C1 segment of cervical spinal cord (tissue), 14 donors: ENCODE results near the gene ACTL8.

Source experiments
- DNase-seq, 14 donors: peaks; one replicate each; lab custom pipeline; 2025; lab: John Stamatoyannopoulos, UW

ACTL8 gene

GRCh38 chr1:17770983-17771382 lies 15.8 kb downstream of the ACTL8 start:
- no peak for DNase-seq

- no peak for DNase-seq
Measured at GRCh38 chr1:17772615-17773212, 17.6 kb downstream of the ACTL8 start.

- no peak for DNase-seq
Measured at GRCh38 chr1:17773591-17774326, 18.6 kb downstream of the ACTL8 start.

GRCh38 chr1:17774452-17774851 lies 19.3 kb downstream of the ACTL8 start:
- no peak for DNase-seq

GRCh38 chr1:17775796-17776195 lies 20.7 kb downstream of the ACTL8 start:
- no peak for DNase-seq

GRCh38 chr1:17776426-17776825 lies 21.3 kb downstream of the ACTL8 start:
- peak in 1 of 14 donors; percentile 81 for DNase-seq

GRCh38 chr1:17777330-17777729 lies 22.2 kb downstream of the ACTL8 start:
- no peak for DNase-seq

GRCh38 chr1:17777818-17778217 lies 22.7 kb downstream of the ACTL8 start:
- DNase-seq, result no peak

- DNase-seq, result no peak
Measured at GRCh38 chr1:17780916-17781315, 25.8 kb downstream of the ACTL8 start.

- no peak for DNase-seq
Measured at GRCh38 chr1:17789926-17790325, 34.8 kb downstream of the ACTL8 start.

GRCh38 chr1:17790383-17791054 lies 35.4 kb downstream of the ACTL8 start:
- no peak for DNase-seq

GRCh38 chr1:17791055-17791390 lies 35.9 kb downstream of the ACTL8 start:
- no peak for DNase-seq

GRCh38 chr1:17791480-17791879 lies 36.3 kb downstream of the ACTL8 start:
- DNase-seq, result no peak

GRCh38 chr1:17792421-17792820 lies 37.3 kb downstream of the ACTL8 start:
- no peak for DNase-seq

GRCh38 chr1:17795081-17795809 lies 40.1 kb downstream of the ACTL8 start:
- DNase-seq, result no peak

GRCh38 chr1:17795836-17796645 lies 40.9 kb downstream of the ACTL8 start:
- no peak for DNase-seq

- no peak for DNase-seq
Measured at GRCh38 chr1:17797478-17797877, 42.3 kb downstream of the ACTL8 start.

- no peak for DNase-seq
Measured at GRCh38 chr1:17798011-17798410, 42.9 kb downstream of the ACTL8 start.

GRCh38 chr1:17798799-17799382 lies 43.8 kb downstream of the ACTL8 start:
- DNase-seq, result no peak

GRCh38 chr1:17799642-17800041 lies 44.5 kb downstream of the ACTL8 start:
- DNase-seq, result no peak

- DNase-seq, result no peak
Measured at GRCh38 chr1:17802164-17802563, 47.0 kb downstream of the ACTL8 start.
